HG02943 (cell line): ENCODE data around the gene FYB1.
"Not testable (repeated sequence)": the region's sequence is repeated elsewhere in the genome, so short reads cannot be mapped to it uniquely, and the experiment has no call there.

Experiments
- ATAC-seq: cut with Tn5 transposase; IDR thresholded peaks from one replicate; pipeline ENCODE4 v1.9.1; 2021; ENCODE audit warnings: mild to moderate bottlenecking, low read depth, moderate library complexity; ENCODE audit not compliant: unreplicated experiment

Gene FYB1

GRCh38 chr5:39190311-39191102 is 28.9 kb downstream of the FYB1 start:
- ATAC-seq, result no peak

- ATAC-seq, result no peak
Observed at GRCh38 chr5:39189292-39189955, 29.9 kb downstream of the FYB1 start.

- ATAC-seq, result peak; percentile 44
Observed at GRCh38 chr5:39187831-39188731, 31.3 kb downstream of the FYB1 start.

- ATAC-seq, result no peak
Observed at GRCh38 chr5:39186722-39187539, 32.4 kb downstream of the FYB1 start.

- ATAC-seq, result no peak
Observed at GRCh38 chr5:39186289-39186688, 33.1 kb downstream of the FYB1 start.

- ATAC-seq, result no peak
Observed at GRCh38 chr5:39185761-39186160, 33.6 kb downstream of the FYB1 start.

GRCh38 chr5:39179561-39179960 is 39.8 kb downstream of the FYB1 start:
- ATAC-seq, result not testable (repeated sequence)

- no peak for ATAC-seq
Observed at GRCh38 chr5:39178861-39179260, 40.5 kb downstream of the FYB1 start.

- ATAC-seq, result no peak
Observed at GRCh38 chr5:39178171-39178570, 41.2 kb downstream of the FYB1 start.

- ATAC-seq, result peak; percentile 67
Observed at GRCh38 chr5:39177631-39177964, 41.8 kb downstream of the FYB1 start.

GRCh38 chr5:39176759-39177630 is 42.4 kb downstream of the FYB1 start:
- peak; percentile 48 for ATAC-seq

- ATAC-seq, result no peak
Observed at GRCh38 chr5:39175273-39175955, 43.9 kb downstream of the FYB1 start.

GRCh38 chr5:39173069-39173468 is 46.3 kb downstream of the FYB1 start:
- ATAC-seq, result no peak

- ATAC-seq, result no peak
Observed at GRCh38 chr5:39172593-39172992, 46.8 kb downstream of the FYB1 start.

GRCh38 chr5:39171647-39172046 is 47.7 kb downstream of the FYB1 start:
- no peak for ATAC-seq

GRCh38 chr5:39169081-39169480 is 50.3 kb downstream of the FYB1 start:
- no peak for ATAC-seq

GRCh38 chr5:39167972-39168342 is 51.4 kb downstream of the FYB1 start:
- ATAC-seq, result no peak

- no peak for ATAC-seq
Observed at GRCh38 chr5:39167141-39167971, 52.0 kb downstream of the FYB1 start.
